Measurements from ENCODE around the gene PTTG1IP.
"Not testable (repeated sequence)": the region's sequence is repeated elsewhere in the genome, so short reads cannot be mapped to it uniquely, and the experiment has no call there.

The PTTG1IP gene

GRCh38 chr21:44834951-44835646, 38.4 kb downstream of the PTTG1IP start:
- H3K4me2 ChIP-seq (ENCODE audit: low read length), result no peak overlapping the region
- no peak overlapping the region for H3K4me3 ChIP-seq (ENCODE audit: low read length)
- no peak for TF ChIP-seq CTCF (IDR thresholded peaks at IDR 0.05; ENCODE audit: low read depth, low read length, poor library complexity, severe bottlenecking)
- TF ChIP-seq EZH2phosphoT487 (IDR thresholded peaks at IDR 0.05; ENCODE audit: borderline replicate concordance, low read length), result no peak
- H3K79me2 ChIP-seq (ENCODE audit: control insufficient read depth, low read length), result no peaks in the 10 kb centered on the region
- no peak overlapping the region for H3K27ac ChIP-seq (ENCODE audit: low read depth, low read length)
- H4K20me1 ChIP-seq (ENCODE audit: control insufficient read depth, insufficient read depth, low read depth, low read length), result no peaks in the 10 kb centered on the region
- no peaks in the 10 kb centered on the region for H3K9me3 ChIP-seq (ENCODE audit: control insufficient read depth, insufficient read depth, low read length)
- no peaks in the 10 kb centered on the region for H3K36me3 ChIP-seq (ENCODE audit: control insufficient read depth, low read length)
- no peaks in the 10 kb centered on the region for H3K27me3 ChIP-seq (ENCODE audit: control insufficient read depth, low read length)
- no peaks in the 10 kb centered on the region for H3K9me2 ChIP-seq (replicated peaks; ENCODE audit: control insufficient read depth, low read length)
- H3K4me1 ChIP-seq (ENCODE audit: control insufficient read depth, low read length), result peaks cover 6% of the 10 kb centered on the region; the same call in 1 of the 2 replicates
- no peaks in the 10 kb centered on the region for H3F3A ChIP-seq (ENCODE audit: control insufficient read depth, insufficient read depth)

GRCh38 chr21:44834231-44834950, 39.1 kb downstream of the PTTG1IP start:
- Histone ChIP-seq H3K27ac (ENCODE audit: low read depth, low read length) (no peak overlapping the region), H3K4me2 (ENCODE audit: low read length) (no peak overlapping the region), H3F3A (ENCODE audit: control insufficient read depth, insufficient read depth) (no peaks in the 10 kb centered on the region), H3K27me3 (ENCODE audit: control insufficient read depth, low read length) (no peaks in the 10 kb centered on the region), H3K4me1 (ENCODE audit: control insufficient read depth, low read length) (peaks cover 6% of the 10 kb centered on the region; the same call in 1 of the 2 replicates), H4K20me1 (ENCODE audit: control insufficient read depth, insufficient read depth, low read depth, low read length) (no peaks in the 10 kb centered on the region), H3K9me2 (replicated peaks; ENCODE audit: control insufficient read depth, low read length) (no peaks in the 10 kb centered on the region), H3K9me3 (ENCODE audit: control insufficient read depth, insufficient read depth, low read length) (no peaks in the 10 kb centered on the region), H3K79me2 (ENCODE audit: control insufficient read depth, low read length) (no peaks in the 10 kb centered on the region), H3K4me3 (ENCODE audit: low read length) (no peak overlapping the region), H3K36me3 (ENCODE audit: control insufficient read depth, low read length) (no peaks in the 10 kb centered on the region)
- TF ChIP-seq EZH2phosphoT487 (IDR thresholded peaks at IDR 0.05; ENCODE audit: borderline replicate concordance, low read length), result no peak
- TF ChIP-seq CTCF (IDR thresholded peaks at IDR 0.05; ENCODE audit: low read depth, low read length, poor library complexity, severe bottlenecking), result no peak

GRCh38 chr21:44833663-44834062, 39.8 kb downstream of the PTTG1IP start:
- TF ChIP-seq EZH2phosphoT487 (IDR thresholded peaks at IDR 0.05; ENCODE audit: borderline replicate concordance, low read length), result no peak
- no peaks in the 10 kb centered on the region for H4K20me1 ChIP-seq (ENCODE audit: control insufficient read depth, insufficient read depth, low read depth, low read length)
- no peaks in the 10 kb centered on the region for H3F3A ChIP-seq (ENCODE audit: control insufficient read depth, insufficient read depth)
- no peak overlapping the region for H3K4me3 ChIP-seq (ENCODE audit: low read length)
- no peaks in the 10 kb centered on the region for H3K27me3 ChIP-seq (ENCODE audit: control insufficient read depth, low read length)
- no peaks in the 10 kb centered on the region for H3K9me2 ChIP-seq (replicated peaks; ENCODE audit: control insufficient read depth, low read length)
- H3K4me2 ChIP-seq (ENCODE audit: low read length), result no peak overlapping the region
- no peaks in the 10 kb centered on the region for H3K79me2 ChIP-seq (ENCODE audit: control insufficient read depth, low read length)
- peaks cover 7% of the 10 kb centered on the region; the same call in 1 of the 2 replicates for H3K9me3 ChIP-seq (ENCODE audit: control insufficient read depth, insufficient read depth, low read length)
- H3K36me3 ChIP-seq (ENCODE audit: control insufficient read depth, low read length), result no peaks in the 10 kb centered on the region
- H3K4me1 ChIP-seq (ENCODE audit: control insufficient read depth, low read length), result peaks cover 6% of the 10 kb centered on the region; the same call in 1 of the 2 replicates
- H3K27ac ChIP-seq (ENCODE audit: low read depth, low read length), result no peak overlapping the region

GRCh38 chr21:44832516-44833255, 40.8 kb downstream of the PTTG1IP start:
- H4K20me1 ChIP-seq (ENCODE audit: control insufficient read depth, insufficient read depth, low read depth, low read length); H3K4me2 ChIP-seq (ENCODE audit: low read length); H3F3A ChIP-seq (ENCODE audit: control insufficient read depth, insufficient read depth); H3K36me3 ChIP-seq (ENCODE audit: control insufficient read depth, low read length); H3K4me3 ChIP-seq (ENCODE audit: low read length); H3K9me3 ChIP-seq (ENCODE audit: control insufficient read depth, insufficient read depth, low read length); H3K27me3 ChIP-seq (ENCODE audit: control insufficient read depth, low read length); H3K27ac ChIP-seq (ENCODE audit: low read depth, low read length); H3K4me1 ChIP-seq (ENCODE audit: control insufficient read depth, low read length); H3K9me2 ChIP-seq (replicated peaks; ENCODE audit: control insufficient read depth, low read length); H3K79me2 ChIP-seq (ENCODE audit: control insufficient read depth, low read length): not testable (repeated sequence)
